Astrocyte (in vitro differentiated cells and primary cell): ENCODE data around the gene BACH2. TPM values are rescaled to one million over a fixed set of nuclear protein-coding genes. Genes with fewer than 3 reads are reported as not detected.

Source experiments
- DNase-seq: peaks from one replicate; pipeline ENCODE4 v3.0.0-alpha.2; 2010; ENCODE audit warnings: low read depth
- FAIRE-seq: peaks from 2 replicates; lab custom pipeline; 2011; peaks lifted over from hg19 to GRCh38; lab: Jason Lieb, UNC
- H2AFZ ChIP-seq: 2 replicates; pipeline ENCODE4 v1.6.0; 2012; ENCODE audit warnings: low read depth, low read length, inconsistent platforms
- H3K27ac ChIP-seq: 2 replicates; pipeline ENCODE4 v1.5.1; 2011; ENCODE audit warnings: low read depth, low read length, inconsistent platforms
- H3K27me3 ChIP-seq: 2 replicates; pipeline ENCODE4 v1.6.0; 2011; ENCODE audit warnings: low read length, inconsistent platforms; ENCODE audit not compliant: insufficient read depth
- H3K36me3 ChIP-seq: 2 replicates; pipeline ENCODE4 v1.5.1; 2011; ENCODE audit warnings: low read length, inconsistent platforms; ENCODE audit not compliant: insufficient read depth
- H3K4me1 ChIP-seq: 2 replicates; pipeline ENCODE4 v1.5.1; 2011; ENCODE audit warnings: low read length, inconsistent platforms; ENCODE audit not compliant: insufficient read depth
- H3K4me2 ChIP-seq: 2 replicates; pipeline ENCODE4 v1.6.0; 2012; ENCODE audit warnings: low read length, inconsistent platforms
- H3K4me3 ChIP-seq: 2 replicates; pipeline ENCODE4 v1.5.1; 2011; ENCODE audit warnings: low read depth, mild to moderate bottlenecking, low read length, inconsistent platforms; ENCODE audit not compliant: insufficient read depth
- H3K79me2 ChIP-seq: 2 replicates; pipeline ENCODE4 v1.6.0; 2012; ENCODE audit warnings: mild to moderate bottlenecking, low read length, inconsistent platforms; ENCODE audit not compliant: insufficient read depth
- H3K9ac ChIP-seq: 2 replicates; pipeline ENCODE4 v1.6.0; 2012; ENCODE audit warnings: mild to moderate bottlenecking, low read length, inconsistent platforms
- H3K9me3 ChIP-seq: 2 replicates; pipeline ENCODE4 v1.5.1; 2012; ENCODE audit warnings: low read depth, mild to moderate bottlenecking, low read length, inconsistent platforms; ENCODE audit not compliant: insufficient read depth
- H4K20me1 ChIP-seq: 2 replicates; pipeline ENCODE4 v1.6.0; 2012; ENCODE audit warnings: low read length, inconsistent platforms; ENCODE audit not compliant: insufficient read depth
- H3K27ac Mint-ChIP-seq: one replicate; pipeline ENCODE4 v1.8.0; 2021; ENCODE audit warnings: mild to moderate bottlenecking, mixed read lengths; ENCODE audit not compliant: unreplicated experiment
- H3K27me3 Mint-ChIP-seq: one replicate; pipeline ENCODE4 v1.8.0; 2021; ENCODE audit warnings: low read depth, mixed read lengths; ENCODE audit not compliant: unreplicated experiment
- H3K36me3 Mint-ChIP-seq: one replicate; pipeline ENCODE4 v1.8.0; 2021; ENCODE audit warnings: low read depth, mixed read lengths; ENCODE audit not compliant: unreplicated experiment
- H3K4me1 Mint-ChIP-seq: one replicate; pipeline ENCODE4 v1.8.0; 2021; ENCODE audit warnings: low read depth, mixed read lengths; ENCODE audit not compliant: unreplicated experiment
- H3K4me3 Mint-ChIP-seq: one replicate; pipeline ENCODE4 v1.8.0; 2021; ENCODE audit warnings: mild to moderate bottlenecking, moderate library complexity, mixed read lengths; ENCODE audit not compliant: unreplicated experiment
- H3K9me3 Mint-ChIP-seq: one replicate; pipeline ENCODE4 v1.8.0; 2021; ENCODE audit warnings: mild to moderate bottlenecking, mixed read lengths; ENCODE audit not compliant: unreplicated experiment
- EZH2 ChIP-seq: IDR thresholded peaks from 2 replicates; pipeline ENCODE4 v1.6.1; 2012; ENCODE audit warnings: mild to moderate bottlenecking, low read length, inconsistent platforms; ENCODE audit not compliant: insufficient read depth
- total RNA-seq: library from RNA; stranded (reverse); gene quantifications from 2 replicates; pipeline ENCODE4 v1.2.1, GENCODE V29; 2021
- TF ChIP-seq, protein P1 (sequence below): IDR thresholded peaks from 2 replicates; pipeline ENCODE4 v1.5.1; 2011; ENCODE audit warnings: low read depth, mild to moderate bottlenecking, inconsistent platforms, low read length, moderate library complexity; ENCODE audit not compliant: insufficient read depth

The BACH2 gene
- total RNA-seq, 1 donor from 2014 or later, result 17.5 TPM

DNA sequence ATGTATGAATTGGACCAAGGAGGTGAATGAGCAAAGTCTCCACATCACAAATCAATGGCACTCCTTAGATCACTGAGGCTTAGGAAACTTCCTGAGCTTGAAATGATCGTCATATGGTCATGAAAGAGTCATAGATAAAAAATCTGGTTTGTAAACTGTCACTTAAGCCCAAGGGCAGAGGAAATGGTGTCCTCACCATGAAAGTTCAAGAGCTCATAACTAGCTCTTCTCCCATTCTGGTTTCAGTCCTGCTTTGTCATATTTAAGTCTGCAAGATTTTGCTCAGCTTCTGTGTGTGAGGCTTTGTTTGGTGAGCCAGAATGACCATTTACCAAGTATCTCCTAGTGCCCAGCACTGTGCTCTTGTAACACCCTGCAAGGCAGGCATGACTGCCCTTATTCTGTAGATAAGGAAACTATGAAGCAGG lies 341.9 kb downstream of the BACH2 start:
- Histone ChIP-seq H4K20me1 (no peaks in the 10 kb centered on the region), H3K36me3 (no peaks in the 10 kb centered on the region), H3K4me1 (peaks cover 24% of the 10 kb centered on the region), H3K9ac (no peak overlapping the region), H3K4me2 (no peak overlapping the region), H3K4me3 (no peak overlapping the region), H3K79me2 (no peaks in the 10 kb centered on the region), H2AFZ (no peak overlapping the region), H3K27ac (no peak overlapping the region), H3K27me3 (no peaks in the 10 kb centered on the region), H3K9me3 (no peaks in the 10 kb centered on the region)
- Mint-ChIP-seq H3K27ac (no peak overlapping the region), H3K4me3 (no peak overlapping the region), H3K27me3 (no peaks in the 10 kb centered on the region), H3K36me3 (peaks cover 8% of the 10 kb centered on the region), H3K9me3 (peaks cover under 1% of the 10 kb centered on the region), H3K4me1 (peaks cover 14% of the 10 kb centered on the region)
- DNase-seq, result no peak
- no peak for TF ChIP-seq EZH2
- TF ChIP-seq, protein P1, sequence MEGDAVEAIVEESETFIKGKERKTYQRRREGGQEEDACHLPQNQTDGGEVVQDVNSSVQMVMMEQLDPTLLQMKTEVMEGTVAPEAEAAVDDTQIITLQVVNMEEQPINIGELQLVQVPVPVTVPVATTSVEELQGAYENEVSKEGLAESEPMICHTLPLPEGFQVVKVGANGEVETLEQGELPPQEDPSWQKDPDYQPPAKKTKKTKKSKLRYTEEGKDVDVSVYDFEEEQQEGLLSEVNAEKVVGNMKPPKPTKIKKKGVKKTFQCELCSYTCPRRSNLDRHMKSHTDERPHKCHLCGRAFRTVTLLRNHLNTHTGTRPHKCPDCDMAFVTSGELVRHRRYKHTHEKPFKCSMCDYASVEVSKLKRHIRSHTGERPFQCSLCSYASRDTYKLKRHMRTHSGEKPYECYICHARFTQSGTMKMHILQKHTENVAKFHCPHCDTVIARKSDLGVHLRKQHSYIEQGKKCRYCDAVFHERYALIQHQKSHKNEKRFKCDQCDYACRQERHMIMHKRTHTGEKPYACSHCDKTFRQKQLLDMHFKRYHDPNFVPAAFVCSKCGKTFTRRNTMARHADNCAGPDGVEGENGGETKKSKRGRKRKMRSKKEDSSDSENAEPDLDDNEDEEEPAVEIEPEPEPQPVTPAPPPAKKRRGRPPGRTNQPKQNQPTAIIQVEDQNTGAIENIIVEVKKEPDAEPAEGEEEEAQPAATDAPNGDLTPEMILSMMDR, result no peak
- FAIRE-seq, result no peak

DNA sequence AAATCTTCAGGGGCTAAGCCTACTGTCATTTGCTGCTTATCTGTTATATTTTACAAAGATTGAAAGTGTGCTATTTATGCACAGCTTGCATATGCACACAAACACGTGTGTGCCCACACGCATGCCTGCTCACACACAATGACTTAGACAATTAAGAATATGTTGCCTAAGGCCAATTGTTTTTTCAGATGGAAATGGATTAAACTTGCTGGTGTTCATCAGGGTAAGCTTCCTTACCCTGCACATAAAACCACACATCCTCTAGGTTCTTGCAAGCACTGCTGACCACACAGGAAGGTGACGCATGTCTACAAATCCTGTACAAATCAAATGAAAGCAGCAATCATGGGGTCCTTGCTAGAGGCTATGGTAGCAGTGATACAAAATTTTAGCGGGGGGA lies 344.0 kb downstream of the BACH2 start:
- Mint-ChIP-seq H3K4me1 (peaks cover 14% of the 10 kb centered on the region), H3K27ac (no peak overlapping the region), H3K9me3 (peaks cover 2% of the 10 kb centered on the region), H3K4me3 (no peak overlapping the region), H3K27me3 (no peaks in the 10 kb centered on the region), H3K36me3 (peaks cover 12% of the 10 kb centered on the region)
- Histone ChIP-seq H3K36me3 (no peaks in the 10 kb centered on the region), H3K9ac (peak overlapping the region; percentile 1), H3K4me1 (peaks cover 30% of the 10 kb centered on the region), H3K9me3 (no peaks in the 10 kb centered on the region), H3K27ac (peak overlapping the region; percentile 29), H2AFZ (no peak overlapping the region), H3K79me2 (no peaks in the 10 kb centered on the region), H3K4me2 (peak overlapping the region; percentile 69), H3K27me3 (no peaks in the 10 kb centered on the region), H3K4me3 (peak overlapping the region; percentile 13), H4K20me1 (no peaks in the 10 kb centered on the region)
- TF ChIP-seq, protein P1, result no peak
- no peak for TF ChIP-seq EZH2
- peak; percentile 92 for DNase-seq
- peak; percentile 84 for FAIRE-seq

DNA sequence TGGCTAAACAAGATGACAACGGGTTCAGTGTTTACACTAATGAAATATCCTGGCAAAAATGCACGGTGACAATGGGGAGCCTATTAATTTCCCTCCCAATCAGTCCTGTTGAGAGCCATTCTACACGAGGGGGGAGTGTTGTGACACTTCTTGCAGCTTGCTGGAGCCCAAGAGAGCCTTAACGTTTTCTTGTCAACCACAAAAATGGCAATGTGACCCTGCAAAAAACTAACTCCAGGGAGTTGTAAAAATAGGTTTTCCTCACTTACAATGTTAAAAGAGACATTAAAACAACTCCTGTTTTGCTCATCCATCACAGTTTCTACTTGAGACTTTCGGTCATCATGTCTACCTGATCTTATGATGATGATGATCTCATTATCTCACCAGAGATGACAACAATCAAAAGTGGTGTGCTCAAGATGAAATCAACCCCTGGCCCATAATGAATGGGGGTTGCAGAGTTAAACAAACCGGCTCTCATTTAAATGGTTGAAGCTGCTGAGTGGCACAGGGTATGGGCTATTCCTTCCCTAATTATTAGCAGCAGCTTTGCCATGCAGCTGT lies 344.5 kb downstream of the BACH2 start:
- Histone ChIP-seq H3K4me2 (peak overlapping the region; percentile 69), H3K27ac (peak overlapping the region; percentile 15), H3K79me2 (no peaks in the 10 kb centered on the region), H2AFZ (peak overlapping the region; percentile 30), H3K9ac (peak overlapping the region; percentile 1), H3K4me3 (no peak overlapping the region), H3K9me3 (no peaks in the 10 kb centered on the region), H3K36me3 (no peaks in the 10 kb centered on the region), H3K27me3 (no peaks in the 10 kb centered on the region), H3K4me1 (peaks cover 30% of the 10 kb centered on the region), H4K20me1 (no peaks in the 10 kb centered on the region)
- TF ChIP-seq, protein P1, result no peak
- TF ChIP-seq EZH2, result no peak
- peaks cover 2% of the 10 kb centered on the region for H3K9me3 Mint-ChIP-seq
- H3K27ac Mint-ChIP-seq, result no peak overlapping the region
- no peak overlapping the region for H3K4me3 Mint-ChIP-seq
- DNase-seq (no peak), FAIRE-seq (no peak)
- H3K27me3 Mint-ChIP-seq, result no peaks in the 10 kb centered on the region
- H3K4me1 Mint-ChIP-seq, result peaks cover 14% of the 10 kb centered on the region
- peaks cover 13% of the 10 kb centered on the region for H3K36me3 Mint-ChIP-seq
